ENCODE data around the gene C19orf81. TPM values are rescaled to one million over a fixed set of nuclear protein-coding genes. Genes with fewer than 3 reads are reported as not detected.

Gene C19orf81
- total and polyA plus RNA-seq, 2 of the 8 experiments (the other 6 are each of a cell fraction or from before 2014, with no cell fraction given): 11.7 to 13.0 TPM

DNA sequence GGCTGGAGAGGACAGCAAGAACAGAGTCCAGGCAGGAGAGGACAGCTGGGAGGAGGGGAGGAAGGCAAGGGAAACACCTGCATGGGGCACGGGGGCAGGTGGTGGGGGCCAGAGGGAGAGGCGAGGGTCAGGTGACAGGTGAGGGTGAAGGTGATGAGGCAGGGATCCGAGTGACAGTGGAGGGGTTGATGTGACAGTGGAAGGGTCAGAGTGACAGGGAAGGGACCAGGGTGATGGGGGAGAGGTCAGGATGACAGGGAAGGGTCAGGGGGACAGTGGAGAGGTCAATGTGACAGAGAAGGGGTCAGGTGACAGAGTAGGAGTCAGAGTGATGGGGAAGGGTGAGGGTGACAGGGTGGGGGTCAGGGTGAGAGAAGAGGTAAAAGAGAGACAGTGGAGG lies 29.1 kb downstream of the C19orf81 start:
- Histone ChIP-seq H3K23ac (ENCODE audit: insufficient read length) (no peak overlapping the region), H3K4me3 (ENCODE audit: extremely low read depth in 1 of 4, insufficient read depth in 2 of 4, low read depth in 3 of 4, low read length in 4 of 4) (no peak overlapping the region), H3K27ac (ENCODE audit: low read depth, low read length) (no peak overlapping the region), H3K18ac (ENCODE audit: extremely low read depth, low read length) (no peak overlapping the region), H3K23me2 (ENCODE audit: low read depth, low read length) (peaks cover 3% of the 10 kb centered on the region), H4K91ac (replicated peaks; ENCODE audit: insufficient read length, low read length) (peak overlapping the region; percentile 52), H2AFZ (ENCODE audit: low read length) (no peak overlapping the region), H2BK12ac (ENCODE audit: low read depth, low read length) (peak overlapping the region; percentile 44; the same call in 1 of the 2 replicates), H4K5ac (ENCODE audit: insufficient read length, low read depth, low read length) (no peak overlapping the region), H4K8ac (ENCODE audit: extremely low read depth, insufficient read depth, low read length) (no peak overlapping the region), H3K56ac (replicated peaks; ENCODE audit: insufficient read length, low read depth, low read length) (no peak overlapping the region), H3K79me2 (ENCODE audit: control insufficient read depth in 1 of 2, insufficient read depth in 2 of 2, low read length in 2 of 2) (no peaks in the 10 kb centered on the region), H2AK5ac (ENCODE audit: low read depth, low read length) (peak overlapping the region; percentile 65; the same call in 1 of the 2 replicates), H2BK20ac (ENCODE audit: low read length) (peak overlapping the region; percentile 93; the same call in 1 of the 2 replicates), H3K36me3 (ENCODE audit: control insufficient read depth in 2 of 4, insufficient read depth in 4 of 4, low read length in 3 of 4) (no peaks in the 10 kb centered on the region), H3K79me1 (ENCODE audit: low read depth, low read length) (no peaks in the 10 kb centered on the region), H2BK120ac (replicated peaks; ENCODE audit: low read depth, low read length) (no peak overlapping the region), H3K9me3 (ENCODE audit: insufficient read depth in 2 of 2, low read depth in 1 of 2, low read length in 1 of 2) (no peaks in the 10 kb centered on the region), H3K4me1 (replicated peaks in 1 of 4; ENCODE audit: control insufficient read depth in 3 of 4, insufficient read depth in 4 of 4, low read length in 3 of 4) (peaks cover 0 to 10% (median 5%) of the 10 kb centered on the region in 4 experiments; a peak in 4 of 7 replicates), H3K14ac (ENCODE audit: insufficient read length) (no peak overlapping the region), H3K4me2 (ENCODE audit: insufficient read depth in 1 of 2, low read depth in 2 of 2, low read length in 2 of 2) (0 out of 4 replicates have a peak overlapping the region, but pooled peaks of 1 of the 2 experiments have one; percentile 47), H4K20me1 (replicated peaks in 1 of 2; ENCODE audit: control insufficient read depth in 1 of 2, insufficient read depth in 2 of 2, low read length in 2 of 2) (no peaks in the 10 kb centered on the region), H3K9ac (replicated peaks in 1 of 4; ENCODE audit: extremely low read depth in 1 of 4, low read depth in 3 of 4, low read length in 3 of 4) (no peak overlapping the region), H3K27me3 (replicated peaks in 1 of 4; ENCODE audit: control insufficient read depth in 3 of 4, extremely low read depth in 1 of 4, insufficient read depth in 3 of 4, low read length in 3 of 4) (peaks cover 1 to 30% (median 28%) of the 10 kb centered on the region in 4 experiments), H2BK15ac (ENCODE audit: low read length) (peak overlapping the region; percentile 72; the same call in 1 of the 2 replicates), H2BK5ac (ENCODE audit: low read depth, low read length) (peak overlapping the region; percentile 79; the same call in 1 of the 2 replicates), H3K4ac (replicated peaks; ENCODE audit: insufficient read length, low read depth, low read length) (no peak overlapping the region)
- WGBS, 2 experiments (ENCODE audit: extremely low coverage in 1 of 2, insufficient coverage in 1 of 2, insufficient read length in 1 of 2, insufficient replicate concordance in 2 of 2, low coverage in 1 of 2, low lambda C conversion rate in 2 of 2, missing lambda C conversion rate in 1 of 2): 71% methylated on average over 3 of the region's 3 CpGs; no CpG with 5 or more reads in 1 of the 2 experiments
- FAIRE-seq: no peak
- TF ChIP-seq TEAD4 (IDR thresholded peaks at IDR 0.05; ENCODE audit: low read depth, low read length): no peak
- TF ChIP-seq CHD2 (IDR thresholded peaks at IDR 0.05; ENCODE audit: low read length): no peak
- no peak for TF ChIP-seq JUN (IDR thresholded peaks at IDR 0.05; ENCODE audit: low read depth, low read length)
- no peak for TF ChIP-seq TCF12 (IDR thresholded peaks at IDR 0.05; ENCODE audit: low read depth, low read length)
- TF ChIP-seq RXRA (IDR thresholded peaks at IDR 0.05; ENCODE audit: insufficient read depth, low read depth, low read length): no peak
- no peak for TF ChIP-seq CREB1 (IDR thresholded peaks at IDR 0.05)
- TF ChIP-seq BCL11A (IDR thresholded peaks at IDR 0.05; ENCODE audit: low read depth in 2 of 2, low read length in 2 of 2): no peak
- no peak for TF ChIP-seq EGR1 (IDR thresholded peaks at IDR 0.05; ENCODE audit: borderline replicate concordance, low read depth, low read length)
- no peak for TF ChIP-seq USF2 (IDR thresholded peaks at IDR 0.05; ENCODE audit: low read length)
- no peak for TF ChIP-seq SP2 (IDR thresholded peaks at IDR 0.05; ENCODE audit: low read length)
- TF ChIP-seq SP4 (IDR thresholded peaks at IDR 0.05; ENCODE audit: low read length): no peak
- no peak for TF ChIP-seq YY1 (IDR thresholded peaks at IDR 0.05; ENCODE audit: low read depth, low read length)
- CTCF ChIA-PET (ENCODE audit: partially characterized antibody): no interaction called here
- no peak for DNase-seq (ENCODE audit: low read depth in 1 of 2, low spot score in 2 of 2)
- POLR2A ChIA-PET (ENCODE audit: partially characterized antibody): interaction anchor here (0.7 to 2.0 kb wide), 2 partner anchors 11 to 12 kb away, joined by 3 to 4 read pairs; no protein-coding TSS in a partner anchor
